Thyroid gland (tissue), 4 donors: ENCODE measurements around the gene RAB36.

Experiments
- POLR2A ChIP-seq, 2 donors: fragments of 450-650 bp; IDR thresholded peaks; one replicate each; pipeline ENCODE4 v1.6.1; 2017; ENCODE audit warnings: antibody characterized with exemption in 2 of 2, mild to moderate bottlenecking in 2 of 2, moderate library complexity in 1 of 2
- TF ChIP-seq, protein P1 (sequence below), 6 experiments: fragments of 200-600 bp in 3 of 6; fragments of 450-650 bp in 3 of 6; sonication (generic) in 3 of 6; IDR thresholded peaks; one replicate each; pipeline ENCODE4 v1.5.1; 2016 to 2019; ENCODE audit warnings: antibody characterized with exemption in 6 of 6, mild to moderate bottlenecking in 2 of 6, inconsistent platforms in 1 of 6, moderate library complexity in 1 of 6

DNA sequence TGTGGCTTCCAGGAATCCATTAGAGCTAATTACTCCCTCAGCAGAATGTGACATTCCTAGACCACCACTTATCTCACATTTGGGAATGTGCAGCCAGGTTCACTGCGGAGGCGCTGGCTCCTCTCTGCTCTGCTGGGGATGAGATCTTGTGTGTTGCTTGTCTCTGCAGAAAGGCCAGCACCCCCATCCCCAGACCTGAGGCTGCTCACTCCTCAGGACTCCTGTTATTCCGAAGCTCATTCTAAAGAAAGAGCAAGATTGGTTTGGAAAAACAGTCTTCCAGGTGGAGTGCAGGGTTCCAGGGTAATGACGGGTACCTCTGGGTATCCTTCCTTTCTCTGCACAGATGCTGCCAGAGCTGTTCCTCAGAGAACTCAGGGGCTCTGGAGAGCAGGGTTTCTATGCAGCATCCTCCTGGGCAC lies 24.3 kb upstream of the RAB36 start:
- TF ChIP-seq, protein P1, sequence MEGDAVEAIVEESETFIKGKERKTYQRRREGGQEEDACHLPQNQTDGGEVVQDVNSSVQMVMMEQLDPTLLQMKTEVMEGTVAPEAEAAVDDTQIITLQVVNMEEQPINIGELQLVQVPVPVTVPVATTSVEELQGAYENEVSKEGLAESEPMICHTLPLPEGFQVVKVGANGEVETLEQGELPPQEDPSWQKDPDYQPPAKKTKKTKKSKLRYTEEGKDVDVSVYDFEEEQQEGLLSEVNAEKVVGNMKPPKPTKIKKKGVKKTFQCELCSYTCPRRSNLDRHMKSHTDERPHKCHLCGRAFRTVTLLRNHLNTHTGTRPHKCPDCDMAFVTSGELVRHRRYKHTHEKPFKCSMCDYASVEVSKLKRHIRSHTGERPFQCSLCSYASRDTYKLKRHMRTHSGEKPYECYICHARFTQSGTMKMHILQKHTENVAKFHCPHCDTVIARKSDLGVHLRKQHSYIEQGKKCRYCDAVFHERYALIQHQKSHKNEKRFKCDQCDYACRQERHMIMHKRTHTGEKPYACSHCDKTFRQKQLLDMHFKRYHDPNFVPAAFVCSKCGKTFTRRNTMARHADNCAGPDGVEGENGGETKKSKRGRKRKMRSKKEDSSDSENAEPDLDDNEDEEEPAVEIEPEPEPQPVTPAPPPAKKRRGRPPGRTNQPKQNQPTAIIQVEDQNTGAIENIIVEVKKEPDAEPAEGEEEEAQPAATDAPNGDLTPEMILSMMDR (IDR thresholded peaks at IDR 0.05), result no peak
- no peak for TF ChIP-seq POLR2A (IDR thresholded peaks at IDR 0.05)
